ENCODE data around the gene PSME1. TPM values are rescaled to one million over a fixed set of nuclear protein-coding genes. Genes with fewer than 3 reads are reported as not detected.

The PSME1 gene
- total and polyA plus RNA-seq, 2 of the 13 experiments (the other 11 are each of a cell fraction or from before 2014, with no cell fraction given), result 159 to 608 TPM

DNA sequence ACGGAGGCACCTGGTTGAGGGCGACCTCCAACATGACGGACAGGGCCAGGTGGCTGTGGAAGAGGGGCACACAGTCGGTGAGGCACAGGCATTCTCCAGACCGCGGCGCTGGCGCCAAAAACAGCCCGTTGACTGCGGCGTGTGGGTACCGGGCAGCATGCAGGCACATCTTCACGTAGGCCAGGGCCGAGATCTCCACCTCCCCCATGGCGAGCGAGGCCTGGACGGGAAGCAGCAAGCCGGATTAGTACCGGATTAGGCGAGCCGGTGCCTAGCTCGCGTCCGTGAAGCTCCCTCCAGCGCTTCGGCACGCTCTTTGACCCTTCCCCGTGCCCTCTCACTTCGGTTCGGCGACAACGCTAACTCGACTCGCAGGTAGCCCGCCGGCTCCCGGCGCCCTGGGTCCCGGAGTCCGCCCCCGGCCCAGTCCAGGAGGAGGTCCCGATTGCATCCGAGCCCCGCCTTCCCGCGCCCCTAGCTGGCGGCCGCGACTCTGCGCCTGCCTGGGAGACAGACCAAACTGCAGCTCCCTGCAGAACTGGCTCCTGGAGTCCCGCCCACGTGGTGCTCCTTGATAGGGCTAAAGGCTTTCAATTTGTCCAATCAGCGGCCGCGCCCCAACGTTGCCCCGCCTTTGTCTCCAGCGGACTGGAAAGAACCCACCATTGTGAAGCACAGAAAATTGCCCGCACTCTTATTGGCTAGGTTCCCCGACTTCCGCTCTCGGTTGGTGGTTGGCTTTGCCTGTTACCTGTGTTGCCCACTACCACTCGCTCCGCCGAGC, 5.3 kb downstream of the PSME1 start, which contains the start of gene EMC9 (continued):
- TF ChIP-seq ZBTB26 (CRISPR knock-in tag; IDR thresholded peaks at IDR 0.05; ENCODE audit: borderline replicate concordance) (peak; percentile 67; the same call in 1 of the 2 replicates), EZH2 (conservative IDR thresholded peaks at IDR 0.05; ENCODE audit: low read depth, low read length) (no peak), SMAD9 (CRISPR knock-in tag; IDR thresholded peaks at IDR 0.05) (peak; percentile 85), SP140L (CRISPR knock-in tag; IDR thresholded peaks at IDR 0.05; ENCODE audit: borderline replicate concordance) (no peak; the same call in 1 of the 2 replicates), MYNN (CRISPR knock-in tag; IDR thresholded peaks at IDR 0.05; ENCODE audit: low read depth) (peak; percentile 69; the same call in 1 of the 2 replicates), MED8 (CRISPR knock-in tag; IDR thresholded peaks at IDR 0.05; ENCODE audit: insufficient replicate concordance) (peak; percentile 88), ZNF710 (CRISPR knock-in tag; IDR thresholded peaks at IDR 0.05; ENCODE audit: borderline replicate concordance) (peak; percentile 48; the same call in 1 of the 2 replicates), FOXC1 (CRISPR knock-in tag; IDR thresholded peaks at IDR 0.05; ENCODE audit: borderline replicate concordance) (no peak), ZNF451 (CRISPR knock-in tag; IDR thresholded peaks at IDR 0.05) (peak; percentile 74), RFXAP (CRISPR knock-in tag; IDR thresholded peaks at IDR 0.05; ENCODE audit: borderline replicate concordance) (peak; percentile 99), DR1 (CRISPR knock-in tag; IDR thresholded peaks at IDR 0.05) (no peak; the same call in 1 of the 2 replicates), LCORL (IDR thresholded peaks at IDR 0.05) (no peak), LCORL (CRISPR knock-in tag; IDR thresholded peaks at IDR 0.05) (no peak), ZNF703 (CRISPR knock-in tag; IDR thresholded peaks at IDR 0.05; ENCODE audit: borderline replicate concordance) (no peak), ARNT (IDR thresholded peaks at IDR 0.05) (no peak), ZNF230 (CRISPR knock-in tag; IDR thresholded peaks at IDR 0.05) (peak; percentile 100), PHF21A (CRISPR knock-in tag; IDR thresholded peaks at IDR 0.05) (no peak), RBM39 (IDR thresholded peaks at IDR 0.05; ENCODE audit: low read depth, low read length, poor library complexity, severe bottlenecking) (peak; percentile 50)
- TF ChIP-seq, protein P1, sequence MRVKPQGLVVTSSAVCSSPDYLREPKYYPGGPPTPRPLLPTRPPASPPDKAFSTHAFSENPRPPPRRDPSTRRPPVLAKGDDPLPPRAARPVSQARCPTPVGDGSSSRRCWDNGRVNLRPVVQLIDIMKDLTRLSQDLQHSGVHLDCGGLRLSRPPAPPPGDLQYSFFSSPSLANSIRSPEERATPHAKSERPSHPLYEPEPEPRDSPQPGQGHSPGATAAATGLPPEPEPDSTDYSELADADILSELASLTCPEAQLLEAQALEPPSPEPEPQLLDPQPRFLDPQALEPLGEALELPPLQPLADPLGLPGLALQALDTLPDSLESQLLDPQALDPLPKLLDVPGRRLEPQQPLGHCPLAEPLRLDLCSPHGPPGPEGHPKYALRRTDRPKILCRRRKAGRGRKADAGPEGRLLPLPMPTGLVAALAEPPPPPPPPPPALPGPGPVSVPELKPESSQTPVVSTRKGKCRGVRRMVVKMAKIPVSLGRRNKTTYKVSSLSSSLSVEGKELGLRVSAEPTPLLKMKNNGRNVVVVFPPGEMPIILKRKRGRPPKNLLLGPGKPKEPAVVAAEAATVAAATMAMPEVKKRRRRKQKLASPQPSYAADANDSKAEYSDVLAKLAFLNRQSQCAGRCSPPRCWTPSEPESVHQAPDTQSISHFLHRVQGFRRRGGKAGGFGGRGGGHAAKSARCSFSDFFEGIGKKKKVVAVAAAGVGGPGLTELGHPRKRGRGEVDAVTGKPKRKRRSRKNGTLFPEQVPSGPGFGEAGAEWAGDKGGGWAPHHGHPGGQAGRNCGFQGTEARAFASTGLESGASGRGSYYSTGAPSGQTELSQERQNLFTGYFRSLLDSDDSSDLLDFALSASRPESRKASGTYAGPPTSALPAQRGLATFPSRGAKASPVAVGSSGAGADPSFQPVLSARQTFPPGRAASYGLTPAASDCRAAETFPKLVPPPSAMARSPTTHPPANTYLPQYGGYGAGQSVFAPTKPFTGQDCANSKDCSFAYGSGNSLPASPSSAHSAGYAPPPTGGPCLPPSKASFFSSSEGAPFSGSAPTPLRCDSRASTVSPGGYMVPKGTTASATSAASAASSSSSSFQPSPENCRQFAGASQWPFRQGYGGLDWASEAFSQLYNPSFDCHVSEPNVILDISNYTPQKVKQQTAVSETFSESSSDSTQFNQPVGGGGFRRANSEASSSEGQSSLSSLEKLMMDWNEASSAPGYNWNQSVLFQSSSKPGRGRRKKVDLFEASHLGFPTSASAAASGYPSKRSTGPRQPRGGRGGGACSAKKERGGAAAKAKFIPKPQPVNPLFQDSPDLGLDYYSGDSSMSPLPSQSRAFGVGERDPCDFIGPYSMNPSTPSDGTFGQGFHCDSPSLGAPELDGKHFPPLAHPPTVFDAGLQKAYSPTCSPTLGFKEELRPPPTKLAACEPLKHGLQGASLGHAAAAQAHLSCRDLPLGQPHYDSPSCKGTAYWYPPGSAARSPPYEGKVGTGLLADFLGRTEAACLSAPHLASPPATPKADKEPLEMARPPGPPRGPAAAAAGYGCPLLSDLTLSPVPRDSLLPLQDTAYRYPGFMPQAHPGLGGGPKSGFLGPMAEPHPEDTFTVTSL (CRISPR knock-in tag; IDR thresholded peaks at IDR 0.05; ENCODE audit: borderline replicate concordance), result no peak

Measured in HepG2 (cell line).